Suprapubic skin (tissue), 4 donors: ENCODE measurements around the gene TACR3. TPM values are rescaled to one million over a fixed set of nuclear protein-coding genes. Genes with fewer than 3 reads are reported as not detected.
"Not testable (repeated sequence)": the region's sequence is repeated elsewhere in the genome, so short reads cannot be mapped to it uniquely, and the experiment has no call there.

Experiments
- DNase-seq, 2 donors: peaks; one replicate each; pipeline ENCODE4 v3.0.0-alpha.2; 2019; ENCODE audit warnings: low spot score in 2 of 2
- H3K27ac ChIP-seq: fragments of 200-600 bp; sonication (generic); one replicate; pipeline ENCODE4 v1.5.1; 2019
- H3K27me3 ChIP-seq: fragments of 200-600 bp; sonication (generic); one replicate; pipeline ENCODE4 v1.5.1; 2019
- H3K36me3 ChIP-seq: fragments of 200-600 bp; sonication (generic); one replicate; pipeline ENCODE4 v1.5.1; 2019
- H3K4me1 ChIP-seq: fragments of 200-600 bp; sonication (generic); one replicate; pipeline ENCODE4 v1.5.1; 2019
- H3K4me3 ChIP-seq: fragments of 200-600 bp; sonication (generic); one replicate; pipeline ENCODE4 v1.5.1; 2019; ENCODE audit warnings: mild to moderate bottlenecking
- H3K9me3 ChIP-seq: fragments of 200-600 bp; sonication (generic); one replicate; pipeline ENCODE4 v1.5.1; 2019
- CTCF ChIP-seq, 2 donors: fragments of 200-600 bp in 1 of 2; fragments of 450-650 bp in 1 of 2; sonication (generic) in 1 of 2; IDR thresholded peaks; one replicate each; pipeline ENCODE4 v1.5.1; 2016 to 2019; ENCODE audit warnings: antibody characterized with exemption in 2 of 2, mild to moderate bottlenecking in 1 of 2, moderate library complexity in 1 of 2
- EP300 ChIP-seq: sonication (generic); formaldehyde crosslinking; IDR thresholded peaks from one replicate; pipeline ENCODE4 v1.6.1; 2017; ENCODE audit warnings: antibody characterized with exemption
- POLR2A ChIP-seq, 2 donors: fragments of 450-650 bp; IDR thresholded peaks; one replicate each; pipeline ENCODE4 v1.6.1; 2017; ENCODE audit warnings: antibody characterized with exemption in 2 of 2, mild to moderate bottlenecking in 2 of 2, moderate library complexity in 2 of 2
- POLR2AphosphoS5 ChIP-seq, 3 donors: sonication (generic); formaldehyde crosslinking; IDR thresholded peaks; one replicate each; pipeline ENCODE4 v1.6.1; 2017; ENCODE audit warnings: antibody characterized with exemption in 3 of 3
- WGBS: methylation state at CpG from one replicate; pipeline ENCODE4 v1.1.5; 2018; 5-methylcytosine and 5-hydroxymethylcytosine counted together
- total RNA-seq, 4 donors: library from RNA; depleted of rRNA; stranded (reverse); fragments of >200 nt; gene quantifications; one replicate each; pipeline ENCODE4 v1.1.0, GENCODE V29; 2016

Gene TACR3
- total RNA-seq: under 1 TPM in 1 of 4 donors, not detected in 3; 0.16 TPM

GRCh38 chr4:103719830-103720207 lies at the start of gene TACR3:
TACR3 (minus strand) TSS chr4:103719985; CDS start chr4:103719675, 310 bp downstream.
- H3K4me3 ChIP-seq: peak within 1 kb of the TSS; percentile 24
- H3K27me3 ChIP-seq: peaks cover 10% of the 10 kb centered on the region
- WGBS: 3% methylated on average over 17 of the region's 20 CpGs
- no peaks in the 10 kb centered on the region for H3K36me3 ChIP-seq
- H3K27ac ChIP-seq: no peak within 1 kb of the TSS
- no peak for DNase-seq
- TF ChIP-seq EP300: no peak
- no peak for TF ChIP-seq POLR2A (IDR thresholded peaks at IDR 0.05)
- H3K9me3 ChIP-seq: no peaks in the 10 kb centered on the region
- peaks cover 12% of the 10 kb centered on the region for H3K4me1 ChIP-seq

- no peak for DNase-seq
- Histone ChIP-seq H3K4me1 (no peaks in the 10 kb centered on the region), H3K9me3 (no peaks in the 10 kb centered on the region), H3K4me3 (no peak overlapping the region), H3K36me3 (no peaks in the 10 kb centered on the region), H3K27ac (no peak overlapping the region), H3K27me3 (no peaks in the 10 kb centered on the region)
- WGBS: 77% methylated on average over 2 of the region's 2 CpGs
- no peak for TF ChIP-seq POLR2AphosphoS5 (IDR thresholded peaks at IDR 0.05)
- no peak for TF ChIP-seq EP300
- no peak for TF ChIP-seq CTCF (IDR thresholded peaks at IDR 0.05)
- no peak for TF ChIP-seq POLR2A (IDR thresholded peaks at IDR 0.05)
Measured at GRCh38 chr4:103757631-103758030, 37.8 kb upstream of the TACR3 start.

GRCh38 chr4:103756741-103757140 lies 37.0 kb upstream of the TACR3 start:
- no peaks in the 10 kb centered on the region for H3K27me3 ChIP-seq
- H3K4me3 ChIP-seq: no peak overlapping the region
- no peak overlapping the region for H3K27ac ChIP-seq
- no peaks in the 10 kb centered on the region for H3K4me1 ChIP-seq
- no peaks in the 10 kb centered on the region for H3K9me3 ChIP-seq
- TF ChIP-seq POLR2AphosphoS5 (IDR thresholded peaks at IDR 0.05): no peak
- DNase-seq: no peak
- no peaks in the 10 kb centered on the region for H3K36me3 ChIP-seq

GRCh38 chr4:103754844-103755243 lies 35.1 kb upstream of the TACR3 start:
- no peaks in the 10 kb centered on the region for H3K27me3 ChIP-seq
- no peak overlapping the region for H3K4me3 ChIP-seq
- no peaks in the 10 kb centered on the region for H3K9me3 ChIP-seq
- 36% methylated on average over 3 of the region's 3 CpGs for WGBS
- H3K36me3 ChIP-seq: no peaks in the 10 kb centered on the region
- H3K4me1 ChIP-seq: no peaks in the 10 kb centered on the region
- no peak overlapping the region for H3K27ac ChIP-seq
- DNase-seq: no peak
- TF ChIP-seq POLR2AphosphoS5 (IDR thresholded peaks at IDR 0.05): peak in 1 of 3 donors; percentile 35
- TF ChIP-seq EP300: no peak

GRCh38 chr4:103753868-103754653 lies 34.3 kb upstream of the TACR3 start:
- Histone ChIP-seq H3K36me3 (no peaks in the 10 kb centered on the region), H3K9me3 (no peaks in the 10 kb centered on the region), H3K4me3 (no peak overlapping the region), H3K4me1 (no peaks in the 10 kb centered on the region), H3K27ac (no peak overlapping the region), H3K27me3 (no peaks in the 10 kb centered on the region)
- DNase-seq: no peak
- 81% methylated on average over 2 of the region's 7 CpGs for WGBS
- TF ChIP-seq EP300 (no peak), POLR2AphosphoS5 (IDR thresholded peaks at IDR 0.05) (no peak), CTCF (IDR thresholded peaks at IDR 0.05) (no peak), POLR2A (IDR thresholded peaks at IDR 0.05) (no peak)

- not testable (repeated sequence) for H3K9me3 ChIP-seq, H3K4me3 ChIP-seq, H3K27me3 ChIP-seq, H3K36me3 ChIP-seq, H3K27ac ChIP-seq
- H3K4me1 ChIP-seq: peaks cover 12% of the 10 kb centered on the region
- WGBS: 100% methylated on average over 9 of the region's 27 CpGs
- peak in 1 of 2 donors; percentile 44 for DNase-seq
Measured at GRCh38 chr4:103723150-103723549, 3.4 kb upstream of the TACR3 start.

- WGBS: 81% methylated on average over 3 of the region's 3 CpGs
- H3K4me1 ChIP-seq: peaks cover 12% of the 10 kb centered on the region
Measured at GRCh38 chr4:103721251-103721650, 1.5 kb upstream of the TACR3 start.

GRCh38 chr4:103720661-103721060 lies 876 bp upstream of the TACR3 start:
- no peak for DNase-seq
- Histone ChIP-seq H3K4me1 (peaks cover 12% of the 10 kb centered on the region), H3K9me3 (no peaks in the 10 kb centered on the region), H3K4me3 (no peak overlapping the region), H3K36me3 (no peaks in the 10 kb centered on the region), H3K27me3 (peaks cover 10% of the 10 kb centered on the region), H3K27ac (no peak overlapping the region)
- TF ChIP-seq CTCF (IDR thresholded peaks at IDR 0.05) (no peak), EP300 (no peak), POLR2AphosphoS5 (IDR thresholded peaks at IDR 0.05) (no peak), POLR2A (IDR thresholded peaks at IDR 0.05) (no peak)
- 71% methylated on average over 8 of the region's 8 CpGs for whole genome bisulfite sequencing

More at GRCh38 chr4:103721251-103721650, 1.5 kb upstream of the TACR3 start:
- Histone ChIP-seq H3K27me3 (peaks cover 10% of the 10 kb centered on the region), H3K4me3 (no peak overlapping the region), H3K36me3 (no peaks in the 10 kb centered on the region), H3K27ac (no peak overlapping the region), H3K9me3 (no peaks in the 10 kb centered on the region)
- TF ChIP-seq POLR2A (IDR thresholded peaks at IDR 0.05) (no peak), POLR2AphosphoS5 (IDR thresholded peaks at IDR 0.05) (no peak), EP300 (no peak)
- no peak for DNase-seq
